GM23338 (cell line): Measurements from ENCODE around the gene PABPC1L. TPM values are rescaled to one million over a fixed set of nuclear protein-coding genes. Genes with fewer than 3 reads are reported as not detected.

Experiments used
- ATAC-seq: fragments of 200-7000 bp; cut with Tn5 transposase; 3 replicates; pipeline ENCODE4 v1.9.1; 2020
- DNase-seq: peaks from one replicate; pipeline ENCODE4 v3.0.0-alpha.2; 2015; ENCODE audit warnings: low spot score
- H2AFZ ChIP-seq: fragments of 200-600 bp; sonication (generic); 2 replicates; pipeline ENCODE4 v1.8.0; 2016; ENCODE audit warnings: antibody characterized with exemption, mild to moderate bottlenecking, moderate library complexity
- H3F3A ChIP-seq: fragments of 200-600 bp; sonication (generic); replicated peaks from 2 replicates; pipeline ENCODE4 v1.8.0; 2017; ENCODE audit warnings: antibody characterized with exemption, mixed run types, low read depth
- H3K27ac ChIP-seq: fragments of 200-600 bp; sonication (generic); 2 replicates; pipeline ENCODE4 v1.6.1; 2016; ENCODE audit warnings: low read depth
- H3K27me3 ChIP-seq: fragments of 200-600 bp; sonication (generic); 2 replicates; pipeline ENCODE4 v1.8.0; 2016; ENCODE audit warnings: mild to moderate bottlenecking, mixed run types, moderate library complexity; ENCODE audit not compliant: insufficient read depth
- H3K36me3 ChIP-seq: fragments of 200-600 bp; sonication (generic); 2 replicates; pipeline ENCODE4 v1.8.0; 2016; ENCODE audit warnings: mild to moderate bottlenecking; ENCODE audit not compliant: insufficient read depth
- H3K4me1 ChIP-seq: fragments of 200-600 bp; sonication (generic); 2 replicates; pipeline ENCODE4 v1.8.0; 2016; ENCODE audit warnings: mild to moderate bottlenecking, moderate library complexity; ENCODE audit not compliant: insufficient read depth
- H3K4me2 ChIP-seq: fragments of 200-600 bp; sonication (generic); 2 replicates; pipeline ENCODE4 v1.7.1; 2017; ENCODE audit warnings: mixed run types
- H3K4me3 ChIP-seq: fragments of 200-600 bp; sonication (generic); 2 replicates; pipeline ENCODE4 v1.6.1; 2016; ENCODE audit warnings: mixed run types
- H3K79me2 ChIP-seq: fragments of 200-600 bp; sonication (generic); replicated peaks from 2 replicates; pipeline ENCODE4 v1.8.0; 2017; ENCODE audit warnings: mild to moderate bottlenecking; ENCODE audit not compliant: insufficient read depth
- H3K9me2 ChIP-seq: fragments of 200-600 bp; sonication (generic); 2 replicates; pipeline ENCODE4 v1.8.0; 2017; ENCODE audit not compliant: insufficient read depth
- H4K20me1 ChIP-seq: fragments of 200-600 bp; sonication (generic); replicated peaks from 2 replicates; pipeline ENCODE4 v1.8.0; 2017; ENCODE audit warnings: mild to moderate bottlenecking; ENCODE audit not compliant: insufficient read depth
- H3K27ac Mint-ChIP-seq: 2 replicates; pipeline ENCODE4 v1.8.0; 2020; ENCODE audit warnings: inconsistent platforms, mild to moderate bottlenecking, moderate library complexity, mixed read lengths
- H3K27me3 Mint-ChIP-seq: 3 replicates; pipeline ENCODE4 v1.8.0; 2022; ENCODE audit warnings: low read depth, mild to moderate bottlenecking, moderate library complexity, mixed read lengths, inconsistent platforms; ENCODE audit not compliant: insufficient read depth, poor library complexity
- H3K36me3 Mint-ChIP-seq: 3 replicates; pipeline ENCODE4 v1.8.0; 2021; ENCODE audit warnings: low read depth, mild to moderate bottlenecking, inconsistent platforms, moderate library complexity, mixed read lengths
- H3K4me1 Mint-ChIP-seq: 3 replicates; pipeline ENCODE4 v1.8.0; 2020; ENCODE audit warnings: mild to moderate bottlenecking, inconsistent platforms, mixed read lengths
- H3K4me3 Mint-ChIP-seq: 3 replicates; pipeline ENCODE4 v1.8.0; 2021; ENCODE audit warnings: moderate library complexity, mild to moderate bottlenecking, inconsistent platforms, mixed read lengths
- H3K9me3 Mint-ChIP-seq: 3 replicates; pipeline ENCODE4 v1.8.0; 2020; ENCODE audit warnings: moderate library complexity, mild to moderate bottlenecking, inconsistent platforms, mixed read lengths
- CREB1 ChIP-seq: fragments of 250-450 bp; sonication (Bioruptor Pico); IDR thresholded peaks from 2 replicates; pipeline ENCODE4 v1.5.0; 2020; ENCODE audit warnings: low read depth, mild to moderate bottlenecking, moderate library complexity
- CTCF ChIP-seq, 2 experiments: fragments of 200-600 bp in 1 of 2; sonication (generic) in 1 of 2; conservative IDR thresholded peaks; 2 replicates each; pipeline versions ENCODE4 v1.5.1 to v1.6.1; 2016 to 2017; ENCODE audit warnings: antibody characterized with exemption in 2 of 2, low read depth in 2 of 2, mild to moderate bottlenecking in 2 of 2, moderate library complexity in 1 of 2
- EZH2 ChIP-seq: fragments of 200-600 bp; sonication (generic); IDR thresholded peaks from one replicate; pipeline ENCODE4 v1.8.0; 2017; ENCODE audit warnings: antibody characterized with exemption, mild to moderate bottlenecking, low read depth; ENCODE audit not compliant: unreplicated experiment
- NANOG ChIP-seq: IDR thresholded peaks from 2 replicates; pipeline ENCODE4 v1.6.1; 2016; ENCODE audit warnings: antibody characterized with exemption, borderline replicate concordance
- POLR2AphosphoS5 ChIP-seq: IDR thresholded peaks from 2 replicates; pipeline ENCODE4 v1.6.1; 2016; ENCODE audit warnings: antibody characterized with exemption, low read depth
- REST ChIP-seq: IDR thresholded peaks from one replicate; pipeline ENCODE4 v1.6.1; 2018; ENCODE audit warnings: antibody characterized with exemption; ENCODE audit not compliant: unreplicated experiment
- STAT1 ChIP-seq: IDR thresholded peaks from one replicate; pipeline ENCODE4 v1.6.1; 2016; ENCODE audit warnings: antibody characterized with exemption; ENCODE audit not compliant: unreplicated experiment
- ZNF114 ChIP-seq: fragments of 250-450 bp; sonication (Bioruptor Pico); IDR thresholded peaks from 2 replicates; pipeline ENCODE4 v1.5.0; 2020; ENCODE audit warnings: mild to moderate bottlenecking, moderate library complexity
- ZNF331 ChIP-seq: fragments of 250-450 bp; sonication (Bioruptor Pico); IDR thresholded peaks from 2 replicates; pipeline ENCODE4 v1.5.0; 2020; ENCODE audit warnings: low read depth, mild to moderate bottlenecking, moderate library complexity
- polyA plus RNA-seq: library from polyadenylated mRNA; unstranded; fragments of >200 nt; fragmentation: Nextera tagmentation; extraction: Ambion mirVana; gene quantifications from 2 replicates; pipeline ENCODE4 v1.2.1, GENCODE V29; 2016
- total RNA-seq: library from RNA; depleted of rRNA; stranded (reverse); fragments of >200 nt; shearing (Covaris generic); gene quantifications from 2 replicates; pipeline ENCODE4 v1.2.3, GENCODE V29; 2014

Gene PABPC1L
- total and polyA plus RNA-seq, 2 experiments from 2014 or later = 44.4 to 49.1 TPM

GRCh38 chr20:44962483-44962882 lies 52.6 kb downstream of the PABPC1L start (continued):
- TF ChIP-seq ZNF331 = no peak
- no peak for TF ChIP-seq POLR2AphosphoS5
- no peak for TF ChIP-seq CTCF (conservative IDR thresholded peaks at IDR 0.05; ENCODE audit: low read depth in 2 of 2)
- TF ChIP-seq ZNF114 (CRISPR knock-in tag) = no peak
- no peak for TF ChIP-seq NANOG

DNA sequence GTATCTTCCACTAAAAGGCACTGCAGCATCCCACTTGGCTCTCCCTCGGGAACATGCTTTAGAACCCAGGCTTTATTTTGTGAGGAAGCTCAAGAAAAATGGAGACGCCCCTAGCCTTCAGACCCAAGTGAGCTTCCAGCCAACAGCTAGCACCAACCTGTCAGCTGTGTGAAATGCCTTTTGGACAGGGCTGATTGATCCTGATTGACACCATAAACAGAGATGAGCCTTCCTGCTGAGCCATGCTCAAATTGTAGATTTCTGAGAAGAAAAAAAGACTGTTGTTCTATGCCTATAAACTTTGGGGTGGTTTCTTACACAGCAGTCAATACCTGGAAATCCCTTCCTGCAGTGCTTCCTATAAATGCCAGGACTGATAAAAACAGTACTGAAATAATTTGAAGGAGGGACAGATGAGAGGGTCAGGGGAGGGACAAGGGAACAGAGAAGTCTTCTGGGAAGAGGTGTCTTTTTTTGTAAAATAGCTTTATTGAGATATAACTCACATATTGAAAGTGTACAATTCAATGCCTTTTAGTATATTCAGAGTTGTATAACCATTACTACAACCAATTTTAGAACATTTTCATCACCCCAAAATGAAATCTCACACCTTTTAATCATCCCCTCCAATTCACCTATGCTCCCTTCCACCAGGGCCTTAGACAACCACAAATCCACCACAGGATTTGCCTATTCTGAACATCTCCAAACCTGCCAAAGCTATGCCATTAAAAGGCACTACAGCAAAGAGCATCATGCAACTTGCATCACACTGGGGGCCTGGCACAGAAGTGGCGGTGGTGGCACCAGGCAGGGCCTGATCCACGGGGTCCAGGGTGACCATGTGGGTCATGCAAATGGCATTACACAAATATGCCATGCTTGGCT lies 53.7 kb downstream of the PABPC1L start:
- Mint-ChIP-seq H3K36me3 (no peaks in the 10 kb centered on the region), H3K27me3 (peaks cover 24% of the 10 kb centered on the region), H3K27ac (no peak overlapping the region), H3K9me3 (no peaks in the 10 kb centered on the region), H3K4me1 (peaks cover 42% of the 10 kb centered on the region), H3K4me3 (no peak overlapping the region)
- H3K79me2 ChIP-seq = peaks cover 34% of the 10 kb centered on the region
- no peaks in the 10 kb centered on the region for H3K9me2 ChIP-seq
- no peak for TF ChIP-seq CREB1
- TF ChIP-seq POLR2AphosphoS5 = no peak
- no peak for TF ChIP-seq REST
- peaks cover 37% of the 10 kb centered on the region for H3K4me1 ChIP-seq
- ATAC-seq (no peak), DNase-seq (no peak)
- H3K4me2 ChIP-seq = no peak overlapping the region
- H2AFZ ChIP-seq = no peak overlapping the region
- H3K27ac ChIP-seq = no peak overlapping the region
- H3F3A ChIP-seq = peaks cover 6% of the 10 kb centered on the region; the same call in 1 of the 2 replicates
- peaks cover 12% of the 10 kb centered on the region for H4K20me1 ChIP-seq
- no peak overlapping the region for H3K4me3 ChIP-seq
- peaks cover 42% of the 10 kb centered on the region for H3K27me3 ChIP-seq
- no peaks in the 10 kb centered on the region for H3K36me3 ChIP-seq

GRCh38 chr20:44965651-44966029 lies 55.8 kb downstream of the PABPC1L start:
- no peaks in the 10 kb centered on the region for H3K9me2 ChIP-seq
- no peaks in the 10 kb centered on the region for H3K36me3 ChIP-seq
- peaks cover 42% of the 10 kb centered on the region for H3K79me2 ChIP-seq
- H3K9me3 Mint-ChIP-seq = no peaks in the 10 kb centered on the region
- ATAC-seq (no peak), DNase-seq (no peak)
- H3F3A ChIP-seq = peaks cover 6% of the 10 kb centered on the region; the same call in 1 of the 2 replicates
- no peaks in the 10 kb centered on the region for H3K36me3 Mint-ChIP-seq
- peaks cover 45% of the 10 kb centered on the region for H3K4me1 Mint-ChIP-seq
- H3K4me3 ChIP-seq = peak overlapping the region; percentile 94
- peaks cover 15% of the 10 kb centered on the region for H4K20me1 ChIP-seq
- no peak overlapping the region for H3K27ac ChIP-seq
- H3K4me1 ChIP-seq = peaks cover 33% of the 10 kb centered on the region
- peak overlapping the region; percentile 83 for H2AFZ ChIP-seq
- H3K27me3 Mint-ChIP-seq = peaks cover 20% of the 10 kb centered on the region
- peak overlapping the region; percentile 100 for H3K4me3 Mint-ChIP-seq
- H3K27me3 ChIP-seq = peaks cover 41% of the 10 kb centered on the region
- H3K27ac Mint-ChIP-seq = no peak overlapping the region
- H3K4me2 ChIP-seq = peak overlapping the region; percentile 74
- TF ChIP-seq CTCF (conservative IDR thresholded peaks at IDR 0.05; ENCODE audit: low read depth in 2 of 2) (no peak), EZH2 (no peak), STAT1 (no peak)
